Measurements from ENCODE around the gene AGBL3.
"Not testable (repeated sequence)": the region's sequence is repeated elsewhere in the genome, so short reads cannot be mapped to it uniquely, and the experiment has no call there.

AGBL3 gene

DNA sequence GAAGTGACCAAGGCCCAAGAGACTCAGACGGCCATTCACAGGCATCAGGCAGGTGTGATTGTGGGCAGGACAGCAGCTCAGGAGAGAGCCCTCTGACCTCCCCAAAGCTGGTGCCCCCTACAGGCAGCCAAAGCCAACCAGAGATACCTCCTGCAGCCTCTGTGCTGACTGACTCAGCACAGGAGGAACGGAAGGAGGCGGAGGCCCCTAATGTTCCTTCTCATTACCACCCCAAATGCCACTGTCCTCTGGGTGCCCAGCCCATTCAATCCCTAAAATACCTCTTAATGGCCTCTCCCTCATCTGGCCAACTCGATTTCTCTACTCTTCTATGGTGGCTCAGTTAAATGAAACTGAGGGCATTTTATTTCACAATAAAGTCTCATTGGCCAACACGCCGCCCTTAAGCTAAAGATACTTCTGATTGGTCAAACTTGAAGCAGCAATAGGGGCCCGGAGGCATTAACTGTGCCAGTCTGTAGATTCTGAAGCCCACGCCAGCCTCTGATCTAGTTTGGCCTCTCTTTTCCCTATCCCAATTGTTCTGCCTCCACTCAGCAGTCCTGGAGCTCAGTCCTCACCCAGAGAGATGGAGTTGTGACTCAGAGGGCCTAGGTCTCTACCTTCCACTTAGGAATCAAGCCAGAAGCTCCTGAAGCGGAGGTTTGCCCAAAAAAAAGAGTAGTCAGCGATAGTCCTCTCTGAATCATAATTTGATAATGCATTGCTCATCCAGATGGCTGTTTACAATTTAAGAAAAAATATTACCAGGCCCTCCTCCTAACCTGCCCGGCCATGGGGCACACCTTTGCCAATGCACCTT is 183.0 kb downstream of the AGBL3 start:
- ATAC-seq: peak; percentile 42 to 50

DNA sequence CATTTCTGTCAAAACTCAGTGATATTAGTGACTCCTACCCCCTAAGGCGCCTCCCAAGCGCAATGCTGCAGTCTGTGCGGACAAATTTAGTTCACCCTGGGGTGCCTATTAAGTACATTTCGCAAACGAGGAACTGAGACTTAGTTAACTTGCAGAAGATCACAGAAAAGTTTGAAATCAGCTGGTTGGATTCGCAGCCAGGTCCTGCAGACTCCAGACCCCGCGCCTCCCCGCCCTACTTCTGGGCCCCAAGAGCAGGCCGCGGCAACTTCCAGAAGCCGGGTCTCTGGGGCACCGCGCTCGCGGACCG is 183.6 kb downstream of the AGBL3 start:
- no peak for ATAC-seq

DNA sequence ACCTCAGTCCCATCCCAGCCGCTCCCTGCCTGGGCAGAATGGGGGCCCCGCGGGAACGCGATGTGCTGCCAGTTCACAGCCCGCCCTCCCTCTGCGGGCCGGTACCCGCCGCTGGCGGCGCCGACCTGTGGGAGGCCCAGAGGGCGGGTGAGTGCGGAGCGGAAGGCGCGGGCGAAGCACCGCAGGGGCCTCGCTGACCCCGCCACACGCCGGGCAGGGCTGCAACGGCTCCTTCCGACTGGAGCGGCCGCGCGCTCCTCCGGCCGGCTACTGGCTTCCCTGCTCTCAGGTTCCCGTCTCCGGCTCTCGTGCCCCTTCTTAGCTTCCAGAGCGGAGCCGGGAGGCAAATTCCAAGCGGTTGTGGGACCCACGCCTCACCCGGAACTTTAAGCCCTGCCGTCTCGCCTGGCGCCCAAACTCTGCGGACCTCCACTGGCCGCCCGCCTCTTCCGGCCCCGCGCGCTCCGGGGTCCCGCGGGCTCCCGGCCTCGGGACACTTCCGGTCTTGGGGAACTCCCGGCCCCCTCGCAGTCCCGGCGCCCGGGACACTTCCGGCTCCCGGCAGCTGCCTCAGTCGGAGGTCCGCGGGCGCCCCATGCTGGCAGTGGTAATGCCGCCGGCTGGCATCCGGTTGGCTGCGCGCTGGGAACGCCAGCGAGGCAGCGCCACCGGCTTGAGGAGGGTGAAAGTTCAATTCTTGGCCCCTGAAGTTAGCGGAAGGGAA is 184.1 kb downstream of the AGBL3 start, which contains the start of gene CYREN:
CYREN (minus strand) TSS at position 434 of the 724 bp plus-strand sequence. CDS start 1,785 bp downstream, outside the sequence.
- ATAC-seq: peak; percentile 80 to 84

DNA sequence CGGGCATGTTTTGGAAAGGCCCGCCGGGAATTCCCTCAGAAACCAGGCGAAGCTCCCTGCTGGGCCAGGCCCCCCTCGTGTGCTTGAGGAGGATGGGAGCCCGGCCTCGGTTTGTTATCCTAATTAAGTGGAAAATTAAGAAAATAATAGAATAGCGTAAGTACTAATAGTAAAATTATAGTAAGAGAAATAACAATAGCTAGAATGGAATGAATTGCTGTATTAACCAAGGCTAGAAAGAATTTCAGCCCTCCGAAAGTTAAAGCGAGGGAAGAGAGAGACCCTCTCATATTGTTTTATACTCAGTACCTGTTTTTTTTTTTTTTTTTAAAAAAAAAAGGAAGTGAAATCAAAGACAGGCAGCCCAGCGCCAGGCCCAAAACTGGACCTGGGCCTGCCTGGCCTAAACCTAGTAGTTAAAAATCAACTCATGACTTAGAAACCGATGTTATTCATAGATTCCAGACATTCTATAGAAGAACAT is 184.7 kb downstream of the AGBL3 start:
- ATAC-seq: not testable (repeated sequence)

DNA sequence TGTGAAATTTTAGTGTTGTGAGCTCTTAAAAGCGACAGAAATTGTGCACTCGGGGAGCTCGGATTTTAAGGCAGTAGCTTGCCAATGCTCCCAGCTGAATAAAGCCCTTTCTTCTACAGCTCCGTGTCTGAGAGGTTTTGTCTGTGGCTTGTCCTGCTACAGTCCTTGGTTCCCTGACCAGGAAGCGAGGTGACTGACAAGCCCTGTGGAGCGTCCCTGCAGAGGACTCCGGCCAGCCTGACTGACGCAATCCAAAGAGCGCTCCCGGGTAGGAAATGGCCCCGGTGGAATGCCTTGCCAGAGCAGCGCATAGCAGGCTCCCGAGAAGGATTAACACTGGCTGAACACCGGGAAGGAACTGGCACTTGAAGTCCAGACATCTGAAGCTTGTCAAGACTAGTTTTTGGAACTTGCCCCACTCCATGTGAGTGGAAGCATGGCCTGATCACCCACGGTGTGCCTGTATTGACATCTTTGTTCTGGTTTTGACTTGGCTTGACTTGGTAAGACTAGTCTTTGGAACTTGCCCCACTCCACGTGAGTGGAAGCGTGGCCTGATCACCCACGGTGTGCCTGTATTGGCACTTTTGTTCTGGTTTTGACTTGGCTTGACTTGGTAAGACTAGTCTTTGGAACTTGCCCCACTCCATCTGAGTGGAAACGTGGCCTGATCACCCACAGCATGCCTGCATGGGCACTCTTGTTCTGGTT is 185.4 kb downstream of the AGBL3 start:
- ATAC-seq: not testable (repeated sequence)

DNA sequence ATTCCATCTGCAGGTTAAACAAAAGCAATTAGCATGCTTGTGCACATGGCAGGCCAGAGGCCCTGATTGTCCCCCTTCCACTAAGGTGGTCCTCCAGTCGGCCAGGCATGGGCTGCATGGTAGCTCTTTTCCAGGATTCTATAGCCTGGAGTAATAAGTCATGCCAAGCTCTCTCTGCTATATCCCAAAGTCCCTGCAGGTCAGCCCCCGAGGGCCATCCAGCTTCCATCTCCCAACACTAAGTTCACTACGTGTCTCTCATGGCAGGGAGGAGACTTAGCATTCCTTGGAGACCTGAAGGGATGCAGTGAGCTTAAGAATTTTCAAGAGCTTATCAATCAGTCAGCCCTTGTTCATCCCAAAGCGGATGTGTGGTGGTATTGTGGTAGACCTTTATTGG is 187.6 kb downstream of the AGBL3 start:
- not testable (repeated sequence) for ATAC-seq

DNA sequence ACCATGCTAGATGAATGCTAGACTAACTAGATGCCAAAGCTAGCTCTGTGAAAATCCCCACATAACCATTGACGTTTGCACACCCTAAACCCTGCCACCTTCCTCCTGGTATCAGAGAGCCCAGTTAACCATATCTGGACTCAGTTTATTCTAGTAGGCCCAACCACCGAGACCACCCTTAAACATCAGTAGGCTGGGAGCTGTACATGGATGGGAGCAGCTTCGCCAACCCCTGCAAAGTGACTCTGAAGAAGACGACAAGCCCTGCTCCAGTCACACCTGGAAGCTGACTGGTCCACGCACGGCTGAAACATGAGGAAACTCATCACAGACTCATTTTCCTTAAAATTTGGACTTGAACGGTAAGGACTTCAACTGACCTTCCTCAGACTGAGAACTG is 188.6 kb downstream of the AGBL3 start:
- no peak for ATAC-seq

DNA sequence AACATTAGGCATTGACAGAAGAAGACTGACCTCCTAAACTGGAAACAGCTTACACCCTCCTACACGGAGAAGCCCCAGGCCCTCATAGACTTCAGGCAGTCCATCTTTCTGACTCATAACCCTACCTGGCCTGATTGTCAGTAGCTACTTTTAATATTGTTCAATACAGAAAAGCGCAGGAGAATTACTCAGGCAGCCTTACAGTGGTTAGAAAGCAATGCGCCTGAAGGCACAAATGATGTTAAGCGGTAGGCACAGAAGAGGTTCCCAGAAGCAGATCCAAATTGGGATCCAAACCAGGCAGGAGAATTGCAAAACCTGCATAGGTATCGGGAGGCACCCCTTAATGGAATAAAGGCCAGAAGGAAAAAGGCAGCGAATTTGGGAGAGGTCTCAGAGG is 189.6 kb downstream of the AGBL3 start:
- ATAC-seq: no peak

DNA sequence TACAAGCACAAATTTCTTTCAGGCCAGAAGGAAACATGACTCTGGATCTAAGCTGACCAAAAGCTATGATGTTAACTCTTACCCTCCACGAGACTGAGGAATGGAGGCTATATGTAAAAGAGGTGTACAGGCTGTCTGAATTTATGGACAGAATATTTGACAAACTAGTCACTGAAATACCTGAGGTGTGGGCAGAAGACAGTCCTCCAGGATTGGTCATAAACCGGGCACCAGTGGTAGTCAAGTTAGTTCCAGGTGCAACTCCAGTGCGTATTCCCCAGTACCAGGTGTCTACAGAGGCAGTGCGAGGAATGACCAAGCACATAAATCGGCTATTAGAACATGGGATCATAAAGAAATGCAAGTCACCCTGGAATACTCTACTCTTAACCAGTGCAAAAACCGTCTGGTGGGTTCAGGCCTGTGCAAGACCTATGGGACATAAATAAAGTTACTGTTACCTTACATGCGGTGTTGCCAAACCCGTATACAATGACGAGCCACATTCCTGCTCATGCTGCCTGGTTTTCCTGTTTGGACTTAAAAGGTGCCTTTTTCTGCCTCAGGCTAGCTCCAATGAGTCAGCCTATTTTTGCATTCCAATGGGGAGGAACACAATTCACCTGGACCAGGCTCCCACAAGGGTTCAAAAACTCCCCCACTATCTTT is 190.9 kb downstream of the AGBL3 start:
- no peak for ATAC-seq

DNA sequence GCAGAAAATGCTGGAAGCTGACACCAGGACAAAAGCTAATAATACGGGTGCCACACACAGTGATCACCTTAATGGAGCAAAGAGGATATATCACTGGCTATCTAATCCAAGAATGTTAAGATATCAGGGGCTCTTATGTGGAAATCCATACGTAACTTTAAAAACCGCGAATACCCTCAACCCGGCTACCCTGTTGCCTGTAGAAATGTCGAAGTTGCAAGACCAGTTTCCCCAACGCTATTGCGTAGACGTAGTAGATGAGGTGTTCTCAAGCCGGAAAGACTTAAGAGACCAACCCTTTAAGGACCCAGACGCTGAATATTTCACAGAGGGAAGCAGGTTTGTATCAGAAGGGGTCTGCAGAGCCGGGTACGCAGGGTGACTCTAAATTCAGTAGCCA is 192.1 kb downstream of the AGBL3 start:
- no peak for ATAC-seq

DNA sequence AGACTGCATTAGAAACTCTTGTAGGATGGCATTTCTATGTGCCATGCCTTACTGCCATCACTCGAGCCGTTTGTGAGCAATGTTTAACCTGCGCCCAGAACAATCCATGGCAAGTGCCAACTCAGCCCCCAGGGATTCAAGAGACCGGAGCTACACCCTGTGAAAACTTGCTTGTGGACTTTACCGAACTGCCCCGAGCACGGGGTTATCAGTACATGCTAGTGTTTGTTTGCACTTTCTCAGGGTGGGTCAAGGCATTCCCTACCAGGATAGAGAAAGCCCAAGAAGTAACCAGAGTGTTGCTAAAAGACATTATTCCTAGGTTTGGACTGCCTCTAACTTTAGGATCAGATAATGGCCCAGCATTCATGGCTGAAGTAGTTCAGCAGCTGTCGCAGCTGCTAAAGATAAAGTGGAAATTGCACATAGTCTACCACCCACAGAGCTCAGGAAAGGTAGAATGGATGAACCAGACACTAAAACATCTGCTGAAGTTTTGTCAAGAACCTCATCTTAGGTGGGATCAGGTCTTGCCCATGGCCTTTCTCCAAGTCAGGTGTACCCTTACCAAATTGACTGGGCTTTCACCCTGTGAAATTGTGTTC is 193.1 kb downstream of the AGBL3 start:
- ATAC-seq: no peak

DNA sequence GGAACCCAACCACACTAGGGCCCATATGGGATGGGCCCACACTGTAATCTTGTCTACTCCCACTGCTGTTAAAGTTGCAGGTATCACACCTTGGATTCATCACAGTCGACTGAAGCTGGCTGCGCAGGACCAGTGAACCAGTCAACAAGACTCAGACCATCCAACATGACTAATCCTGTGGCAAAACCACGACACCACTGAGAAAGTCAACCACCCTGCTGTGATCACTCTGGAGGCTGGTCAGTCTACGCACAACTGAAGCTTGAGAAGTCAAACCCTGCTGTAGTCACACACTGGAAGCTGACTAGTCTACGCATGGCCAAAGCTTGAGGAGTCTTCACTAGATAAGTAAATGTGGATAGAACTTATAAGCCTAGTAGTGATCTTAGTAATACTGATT is 193.8 kb downstream of the AGBL3 start:
- peak in 1 of 2 donors; percentile 51 for ATAC-seq

DNA sequence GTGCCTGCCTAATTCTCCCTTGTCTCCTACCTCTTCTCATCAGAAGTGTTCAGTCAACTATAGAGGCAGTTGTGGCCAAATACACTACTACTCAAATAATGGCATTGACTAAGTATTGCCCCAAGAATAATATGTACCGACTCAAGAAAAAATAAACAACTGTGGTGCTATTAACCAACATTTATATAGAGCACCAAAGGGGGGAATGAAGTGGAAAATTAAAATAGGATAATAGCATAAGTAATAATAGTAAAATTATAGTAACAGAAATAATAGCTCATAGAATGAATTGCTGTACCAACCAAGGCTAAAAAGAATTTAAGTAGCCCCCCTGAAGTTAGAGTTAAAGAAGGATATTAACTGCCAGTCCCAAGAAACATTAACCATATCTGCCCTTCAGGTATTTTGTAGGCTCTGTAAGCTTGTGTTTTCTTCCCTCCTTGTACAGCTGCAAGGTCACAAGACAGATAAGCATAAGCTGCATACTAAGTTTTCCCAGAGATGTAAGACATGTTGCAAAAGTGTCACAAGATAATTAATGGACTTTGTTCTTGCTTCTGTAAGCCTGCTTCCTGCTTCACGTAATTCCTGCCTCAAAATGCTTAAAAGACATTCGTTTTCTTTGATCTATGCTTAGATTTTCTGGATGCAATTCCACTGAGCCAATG is 195.1 kb downstream of the AGBL3 start:
- ATAC-seq: no peak

DNA sequence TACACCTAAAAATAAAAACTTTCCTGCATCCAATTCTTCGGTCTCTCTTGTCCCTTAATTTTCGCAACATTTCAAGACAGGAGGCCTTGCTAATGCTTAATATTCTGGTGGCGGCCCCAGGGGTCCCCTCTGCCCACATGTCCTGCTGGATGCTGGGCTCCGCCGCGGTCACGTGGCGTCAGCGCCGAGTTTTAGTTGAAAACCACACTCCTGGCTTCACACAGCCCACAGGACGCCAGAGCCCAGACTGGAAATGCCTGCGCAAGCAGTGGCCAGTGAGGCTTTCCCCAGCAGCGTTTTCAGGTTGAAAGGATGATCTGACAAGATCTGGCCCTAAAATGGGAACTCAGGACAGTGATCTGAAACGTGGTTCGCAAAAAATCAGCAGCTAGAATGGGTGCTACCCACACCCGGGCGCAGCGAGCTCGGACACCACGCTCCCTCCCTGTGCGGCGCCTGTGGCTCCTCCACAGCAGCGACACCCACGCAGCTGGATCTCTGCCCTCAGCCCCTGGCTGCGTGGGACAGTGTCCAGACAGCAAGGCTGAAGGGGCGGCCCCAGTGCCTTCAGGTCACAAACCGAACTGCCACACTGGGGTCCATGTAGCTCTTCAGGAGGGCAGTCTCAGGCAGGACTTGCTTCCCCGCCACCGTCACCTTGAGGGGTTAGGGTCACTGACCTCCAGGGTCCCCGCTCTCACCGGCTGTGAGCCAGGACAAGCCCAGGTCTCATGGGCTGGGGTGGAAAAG is 195.8 kb downstream of the AGBL3 start:
- ATAC-seq: no peak

DNA sequence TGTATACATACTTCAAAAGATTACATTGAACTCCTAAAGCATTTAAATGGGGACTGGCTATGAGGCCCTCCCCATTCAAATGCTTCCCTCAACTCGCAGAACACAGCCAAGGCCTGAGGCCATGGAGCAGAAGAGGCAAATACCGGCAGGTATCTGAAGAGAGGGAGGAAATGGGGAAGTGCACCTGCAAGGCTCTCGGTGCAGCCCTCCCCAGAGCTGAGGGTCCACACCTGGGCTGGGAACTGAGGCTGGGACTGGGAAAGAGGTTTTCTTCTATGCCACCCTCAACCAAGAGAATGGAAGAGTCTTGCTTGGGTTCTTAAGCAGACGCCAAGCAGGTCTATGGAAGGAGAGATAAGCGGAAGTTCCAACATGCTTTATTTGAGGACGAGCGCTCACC is 197.2 kb downstream of the AGBL3 start:
- ATAC-seq: no peak

DNA sequence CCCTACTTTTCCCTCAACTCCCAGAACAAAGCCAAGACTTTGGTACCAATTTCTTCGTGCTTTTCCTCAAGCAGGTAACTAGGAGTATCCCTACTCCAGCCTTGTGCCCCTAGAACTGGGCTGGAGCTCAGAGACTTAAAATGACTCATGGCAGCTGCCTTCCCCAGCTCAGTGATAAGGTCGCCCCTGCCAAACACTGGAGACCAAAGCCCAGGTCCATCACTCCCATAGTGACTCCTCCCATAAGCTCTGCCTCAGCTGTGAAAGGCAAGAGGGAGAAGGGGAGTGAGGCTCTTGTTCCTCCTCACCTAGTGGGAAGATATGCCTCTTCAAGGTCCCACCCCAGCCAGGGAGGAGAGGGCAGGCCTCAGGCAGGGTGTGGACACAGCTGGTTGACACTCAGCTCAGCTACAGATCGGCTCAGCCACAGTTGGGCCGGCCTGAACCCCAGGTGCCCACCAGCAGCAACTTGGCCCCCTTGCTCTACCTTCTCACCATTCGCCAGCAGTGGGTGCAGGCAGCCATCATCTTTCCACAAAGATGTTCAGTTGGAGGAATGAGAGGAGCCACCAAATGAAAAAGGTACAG is 198.0 kb downstream of the AGBL3 start:
- no peak for ATAC-seq

Data from activated CD4-positive, CD25-positive, alpha-beta regulatory T cell treated with anti-CD3 and anti-CD28 coated beads, Interleukin-2, amount 50 U/mL, for 24 hours (primary cell).